ENCODE results near the gene PAIP2.
"Not testable (repeated sequence)": the region's sequence is repeated elsewhere in the genome, so short reads cannot be mapped to it uniquely, and the experiment has no call there.

DNA sequence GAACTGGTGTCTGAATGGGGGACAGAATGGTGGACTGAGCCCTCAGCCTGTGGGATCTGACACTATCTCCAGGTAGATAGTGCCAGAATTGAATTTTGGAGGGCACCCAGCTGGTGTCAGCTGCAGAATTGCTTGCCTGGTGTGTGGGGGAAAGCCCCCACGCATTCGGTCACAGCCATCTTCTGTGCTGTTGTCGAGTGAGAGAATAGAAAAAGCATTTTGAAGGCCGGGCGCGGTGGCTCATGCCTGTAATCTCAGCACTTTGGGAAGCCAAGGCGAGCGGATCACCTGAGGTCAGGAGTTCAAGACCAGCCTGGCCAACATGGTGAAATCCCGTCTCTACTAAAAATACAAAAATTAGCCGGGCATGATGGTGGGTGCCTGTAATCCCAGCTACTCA lies 45.3 kb downstream of the PAIP2 start:
- TF ChIP-seq, protein P1, sequence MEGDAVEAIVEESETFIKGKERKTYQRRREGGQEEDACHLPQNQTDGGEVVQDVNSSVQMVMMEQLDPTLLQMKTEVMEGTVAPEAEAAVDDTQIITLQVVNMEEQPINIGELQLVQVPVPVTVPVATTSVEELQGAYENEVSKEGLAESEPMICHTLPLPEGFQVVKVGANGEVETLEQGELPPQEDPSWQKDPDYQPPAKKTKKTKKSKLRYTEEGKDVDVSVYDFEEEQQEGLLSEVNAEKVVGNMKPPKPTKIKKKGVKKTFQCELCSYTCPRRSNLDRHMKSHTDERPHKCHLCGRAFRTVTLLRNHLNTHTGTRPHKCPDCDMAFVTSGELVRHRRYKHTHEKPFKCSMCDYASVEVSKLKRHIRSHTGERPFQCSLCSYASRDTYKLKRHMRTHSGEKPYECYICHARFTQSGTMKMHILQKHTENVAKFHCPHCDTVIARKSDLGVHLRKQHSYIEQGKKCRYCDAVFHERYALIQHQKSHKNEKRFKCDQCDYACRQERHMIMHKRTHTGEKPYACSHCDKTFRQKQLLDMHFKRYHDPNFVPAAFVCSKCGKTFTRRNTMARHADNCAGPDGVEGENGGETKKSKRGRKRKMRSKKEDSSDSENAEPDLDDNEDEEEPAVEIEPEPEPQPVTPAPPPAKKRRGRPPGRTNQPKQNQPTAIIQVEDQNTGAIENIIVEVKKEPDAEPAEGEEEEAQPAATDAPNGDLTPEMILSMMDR (IDR thresholded peaks at IDR 0.05; ENCODE audit: low read depth, low read length), result not testable (repeated sequence)
- TF ChIP-seq POLR2A (IDR thresholded peaks at IDR 0.05; ENCODE audit: extremely low read depth, insufficient read length), result not testable (repeated sequence)
